GM18870 (cell line): Measurements from ENCODE around the gene BCL3.
"Not testable (repeated sequence)": the region's sequence is repeated elsewhere in the genome, so short reads cannot be mapped to it uniquely, and the experiment has no call there.

ENCODE experiments used
- ATAC-seq: cut with Tn5 transposase; IDR thresholded peaks from one replicate; pipeline ENCODE4 v1.9.1; 2021; ENCODE audit warnings: moderate library complexity; ENCODE audit not compliant: unreplicated experiment

The BCL3 gene

DNA sequence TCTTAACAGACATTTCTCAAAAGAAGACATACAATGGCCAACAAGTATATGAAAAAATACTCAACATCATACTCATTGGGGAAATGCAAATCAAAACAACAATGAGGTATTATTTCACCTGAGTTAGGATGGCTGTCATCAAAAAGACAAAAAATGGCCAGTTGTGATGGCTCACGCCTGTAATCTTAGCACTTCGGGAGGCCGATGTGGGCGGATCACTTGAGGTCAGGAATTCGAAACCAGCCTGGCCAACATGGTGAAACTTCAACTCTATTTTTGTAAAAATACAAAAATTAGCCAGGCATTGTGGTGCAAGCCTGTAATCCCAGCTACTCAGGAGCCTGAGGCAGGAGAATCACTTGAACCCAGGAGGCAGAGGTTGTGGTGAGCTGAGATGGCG, 27.6 kb upstream of the BCL3 start:
- no peak for ATAC-seq

DNA sequence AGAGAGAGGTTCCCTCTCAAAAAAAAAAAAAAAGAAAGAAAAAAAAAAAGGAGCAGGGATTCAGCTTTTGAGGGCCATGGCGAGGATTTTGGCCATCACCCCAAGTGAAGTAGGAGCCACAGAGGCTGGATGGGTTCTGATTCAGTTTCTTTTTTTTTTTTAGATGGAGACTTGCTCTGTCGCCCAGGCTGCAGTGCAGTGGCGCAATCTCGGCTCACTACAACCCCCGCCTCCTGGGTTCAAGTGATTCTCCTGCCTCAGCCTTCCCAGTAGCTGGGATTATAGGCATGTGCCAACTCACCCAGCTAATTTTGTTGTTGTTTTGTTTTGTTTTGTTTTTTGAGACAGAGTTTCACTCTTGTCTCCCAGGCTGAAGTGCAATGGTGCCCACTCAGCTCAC, 27.1 kb upstream of the BCL3 start:
- ATAC-seq: not testable (repeated sequence)

DNA sequence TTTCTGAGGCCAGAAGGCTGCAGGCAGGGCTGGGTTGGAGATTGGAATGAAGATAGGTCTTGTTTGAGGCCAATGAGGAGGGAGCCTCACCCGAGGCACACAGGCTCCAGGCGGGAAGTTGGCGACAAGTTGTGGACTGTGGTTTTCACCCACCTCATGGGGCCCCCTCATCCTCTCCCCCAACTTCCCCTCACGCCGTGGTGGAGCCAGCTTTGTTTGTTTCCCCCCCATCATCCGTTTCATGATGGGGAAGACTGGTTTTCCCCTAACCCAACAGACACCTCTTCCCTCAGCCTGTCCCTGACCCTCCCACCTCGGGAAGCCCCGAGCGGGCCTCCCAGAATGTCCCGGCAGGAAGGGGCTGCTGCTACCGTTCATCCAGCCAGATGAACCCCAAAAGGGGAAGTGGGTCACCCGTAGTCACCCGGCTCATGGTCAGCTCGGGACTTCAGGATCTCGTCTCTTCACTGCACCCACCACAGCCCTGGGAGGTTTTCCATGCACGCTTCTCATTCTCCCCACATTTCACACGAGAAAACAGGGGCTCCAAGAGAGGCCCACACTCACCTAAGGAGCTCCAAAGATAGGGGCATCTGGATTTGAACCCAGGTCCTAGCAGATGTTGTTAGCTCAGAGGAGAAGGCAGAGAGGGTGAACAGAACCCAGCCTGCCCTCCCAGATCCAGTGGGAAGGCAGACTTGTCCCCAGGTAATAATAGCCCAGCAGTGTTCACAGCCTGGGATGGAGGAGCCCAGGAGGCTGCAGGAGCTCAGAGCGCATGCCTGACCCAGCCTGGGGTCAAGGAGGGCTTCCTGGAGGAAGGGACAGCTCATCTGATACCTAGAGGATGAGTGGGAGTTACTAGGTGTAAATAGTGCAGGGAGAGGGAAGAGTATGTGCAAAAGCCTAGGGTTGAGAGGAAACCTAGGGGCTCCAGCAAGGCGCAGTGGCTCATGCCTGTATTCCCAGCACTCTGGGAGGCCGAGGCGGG, 26.1 kb upstream of the BCL3 start:
- ATAC-seq: no peak

DNA sequence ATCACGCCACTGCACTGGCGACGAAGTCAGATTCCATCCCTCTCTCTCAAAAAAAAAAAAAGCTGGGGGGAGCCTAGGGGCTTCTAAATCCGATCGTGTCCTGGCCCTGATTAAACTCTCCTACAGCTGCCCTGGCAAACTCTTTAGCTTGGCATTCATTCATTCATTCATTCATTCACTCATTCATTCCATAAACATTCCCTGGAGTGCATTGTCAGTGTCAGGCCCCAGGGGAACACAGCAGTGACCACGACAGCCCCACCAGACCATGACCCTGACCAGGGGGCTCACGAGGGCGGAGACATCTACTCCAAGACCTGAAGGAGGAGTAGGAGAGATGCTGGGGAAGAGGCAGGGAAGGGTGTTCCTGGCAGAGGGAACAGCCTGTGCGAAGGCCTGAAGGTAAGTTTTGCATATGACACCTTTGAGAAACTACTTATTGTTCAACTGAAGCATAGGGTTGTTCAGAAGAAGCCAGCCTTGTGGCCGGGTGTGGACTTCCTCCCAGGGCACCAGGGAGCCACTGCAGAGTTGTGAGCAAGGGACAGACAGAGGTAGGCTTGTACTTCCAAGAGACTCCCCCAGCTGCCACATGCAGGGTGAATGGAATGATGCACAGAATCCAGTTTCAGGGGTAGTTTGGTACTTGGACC, 25.1 kb upstream of the BCL3 start:
- no peak for ATAC-seq

DNA sequence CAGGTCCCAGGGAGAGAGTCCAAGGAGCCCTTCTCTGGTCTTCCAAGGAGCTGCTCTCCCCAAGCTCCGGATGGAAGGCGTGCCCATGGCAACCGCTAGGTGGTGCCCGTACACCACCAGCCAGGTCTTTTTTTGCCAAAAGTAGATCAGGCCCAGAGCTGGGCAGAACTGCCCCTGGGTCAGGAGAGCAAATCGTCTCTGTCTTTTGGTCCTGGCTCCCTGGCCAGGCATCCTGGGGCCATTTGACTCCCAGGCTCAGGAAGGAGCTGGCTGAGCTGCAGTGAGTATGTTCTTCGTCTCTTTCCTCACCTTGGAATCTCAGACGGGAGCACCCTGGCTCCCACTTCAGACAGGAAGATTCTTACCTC, 24.6 kb upstream of the BCL3 start:
- no peak for ATAC-seq

DNA sequence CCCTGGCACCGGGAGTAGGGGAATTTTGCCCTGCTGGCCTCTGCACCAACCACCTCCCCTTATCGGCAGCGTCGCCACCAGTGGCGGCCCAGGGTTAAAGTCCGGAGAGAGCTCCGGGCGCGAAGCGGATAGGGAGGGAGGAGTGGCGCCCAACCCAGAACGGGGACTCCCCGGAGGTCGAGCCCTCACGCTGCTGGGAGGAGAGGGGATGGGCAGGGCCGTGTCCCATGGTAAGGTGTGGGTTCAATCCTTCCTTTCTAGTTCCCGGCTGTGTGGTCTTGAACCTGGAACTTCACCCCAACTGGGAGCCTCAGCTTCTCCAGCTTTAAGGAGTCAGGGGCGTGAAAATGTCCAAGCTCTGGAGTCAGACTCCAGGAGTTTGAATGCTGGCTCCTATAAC, 23.3 kb upstream of the BCL3 start:
- no peak for ATAC-seq

DNA sequence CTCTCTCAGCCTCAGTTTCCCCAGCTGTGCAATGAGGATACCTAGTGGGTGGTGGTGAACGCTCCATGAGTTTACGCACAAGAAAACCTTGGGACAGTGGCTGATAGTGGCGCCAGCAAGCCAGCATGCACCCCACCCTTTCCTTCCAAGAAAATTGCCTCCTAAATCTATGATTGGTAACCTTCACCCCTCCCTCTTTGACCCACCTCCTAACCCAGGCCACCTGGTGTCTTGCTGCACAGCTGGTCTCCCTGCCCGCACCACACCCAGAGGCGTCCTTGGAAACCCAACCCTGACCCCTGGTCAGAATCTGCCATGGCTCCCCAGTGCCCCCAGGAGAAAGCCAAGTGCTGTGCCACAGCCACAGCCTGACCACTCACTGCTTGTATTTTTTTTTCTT, 22.8 kb upstream of the BCL3 start:
- no peak for ATAC-seq

DNA sequence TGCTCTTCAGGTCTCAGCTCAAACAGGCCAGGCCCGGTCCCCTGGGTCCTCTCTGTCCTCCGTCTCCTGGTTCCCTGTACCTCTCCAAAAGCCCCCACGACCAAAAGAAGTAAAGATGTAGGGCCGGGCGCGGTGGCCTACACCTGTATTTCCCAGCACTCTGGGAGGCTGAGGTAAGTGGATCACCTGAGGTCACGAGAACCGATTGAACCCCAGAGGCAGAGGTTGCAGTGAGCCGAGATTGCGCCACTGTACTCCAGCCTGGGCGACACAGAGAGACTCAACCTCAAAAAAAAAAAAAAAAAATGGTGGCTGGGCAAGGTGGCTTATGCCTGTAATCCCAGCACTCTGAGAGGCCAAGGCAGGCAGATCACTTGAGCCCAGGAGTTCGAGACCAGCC, 22.0 kb upstream of the BCL3 start:
- no peak for ATAC-seq

DNA sequence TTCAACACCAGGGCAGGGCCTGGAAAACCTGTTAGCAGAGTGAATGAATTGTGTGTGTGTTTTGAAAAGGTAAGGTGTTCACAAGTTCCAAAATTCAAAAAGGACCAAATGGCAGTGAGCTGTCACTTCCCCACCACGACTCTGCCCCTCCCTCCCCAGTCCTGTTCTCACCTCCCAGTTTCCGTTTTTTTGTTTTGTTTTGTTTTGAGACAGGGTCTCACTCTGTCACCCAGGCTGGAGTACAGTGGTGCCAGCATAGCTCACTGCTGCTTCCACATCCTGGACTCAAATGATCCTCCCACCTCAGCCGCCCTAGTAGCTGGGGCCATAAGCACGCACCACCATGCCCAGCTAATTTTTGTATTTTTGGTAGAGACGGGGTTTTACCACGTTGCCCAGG, 20.3 kb upstream of the BCL3 start:
- ATAC-seq: no peak

DNA sequence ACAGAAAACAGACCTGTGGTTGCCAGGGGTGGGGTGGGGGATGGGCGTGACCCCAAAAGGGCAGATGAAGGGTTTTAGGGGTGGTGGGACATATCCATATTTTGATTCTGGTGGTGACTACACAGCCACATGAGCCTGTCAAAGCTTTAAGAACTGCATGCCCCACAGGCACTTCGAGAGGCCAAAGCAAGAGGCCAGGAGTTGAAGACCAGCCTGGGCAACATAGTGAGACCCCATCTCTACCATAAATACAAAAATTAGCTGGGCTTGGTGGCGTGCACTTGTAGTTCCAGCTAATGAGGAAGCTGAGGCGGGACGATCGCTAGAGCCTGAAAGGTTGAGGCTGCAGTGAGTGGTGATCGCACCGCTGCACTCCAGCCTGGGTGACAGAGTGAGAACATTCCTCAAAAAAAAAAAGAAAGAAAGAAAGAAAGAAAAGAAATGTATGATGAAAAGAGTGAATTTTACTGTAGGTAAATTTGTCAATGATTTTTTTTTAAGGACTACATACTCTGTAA, 18.9 kb upstream of the BCL3 start:
- no peak for ATAC-seq

DNA sequence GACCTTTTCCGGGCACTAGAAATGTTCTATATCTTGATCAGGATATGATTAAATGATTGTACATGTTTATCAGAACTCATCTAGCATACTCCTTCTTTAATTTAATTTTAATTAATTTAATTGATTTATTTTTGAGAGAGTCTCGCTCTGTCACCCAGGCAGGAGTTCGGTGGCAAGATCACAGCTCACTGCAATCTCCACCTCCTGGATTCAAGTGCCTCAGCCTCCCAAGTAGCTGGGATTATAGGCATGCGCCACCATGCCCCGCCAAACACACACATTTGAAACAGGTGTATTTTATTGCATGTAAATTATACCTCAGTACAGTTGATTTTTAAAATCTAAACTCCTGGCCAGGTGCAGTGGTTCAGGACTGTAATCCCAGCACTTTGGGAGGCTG, 17.4 kb upstream of the BCL3 start:
- no peak for ATAC-seq

DNA sequence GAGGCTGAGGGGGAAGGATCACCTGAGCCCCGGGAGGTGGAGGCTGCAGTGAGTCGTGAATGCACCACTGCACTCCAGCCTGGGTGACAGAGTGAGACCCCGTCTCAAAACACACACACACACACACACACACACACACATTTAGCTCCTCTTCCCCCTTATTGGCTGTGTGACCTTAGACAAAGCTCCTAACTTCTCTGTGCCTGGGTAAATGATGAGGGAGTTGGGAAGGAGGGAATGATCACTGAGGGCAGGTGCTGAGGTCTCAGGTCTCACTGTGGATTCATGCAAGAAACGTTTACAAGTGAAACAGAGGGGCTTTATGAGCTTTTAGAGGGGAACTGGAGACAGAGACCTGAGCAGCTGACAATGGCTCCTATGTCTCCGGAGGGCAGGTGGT, 16.9 kb upstream of the BCL3 start:
- ATAC-seq: no peak

DNA sequence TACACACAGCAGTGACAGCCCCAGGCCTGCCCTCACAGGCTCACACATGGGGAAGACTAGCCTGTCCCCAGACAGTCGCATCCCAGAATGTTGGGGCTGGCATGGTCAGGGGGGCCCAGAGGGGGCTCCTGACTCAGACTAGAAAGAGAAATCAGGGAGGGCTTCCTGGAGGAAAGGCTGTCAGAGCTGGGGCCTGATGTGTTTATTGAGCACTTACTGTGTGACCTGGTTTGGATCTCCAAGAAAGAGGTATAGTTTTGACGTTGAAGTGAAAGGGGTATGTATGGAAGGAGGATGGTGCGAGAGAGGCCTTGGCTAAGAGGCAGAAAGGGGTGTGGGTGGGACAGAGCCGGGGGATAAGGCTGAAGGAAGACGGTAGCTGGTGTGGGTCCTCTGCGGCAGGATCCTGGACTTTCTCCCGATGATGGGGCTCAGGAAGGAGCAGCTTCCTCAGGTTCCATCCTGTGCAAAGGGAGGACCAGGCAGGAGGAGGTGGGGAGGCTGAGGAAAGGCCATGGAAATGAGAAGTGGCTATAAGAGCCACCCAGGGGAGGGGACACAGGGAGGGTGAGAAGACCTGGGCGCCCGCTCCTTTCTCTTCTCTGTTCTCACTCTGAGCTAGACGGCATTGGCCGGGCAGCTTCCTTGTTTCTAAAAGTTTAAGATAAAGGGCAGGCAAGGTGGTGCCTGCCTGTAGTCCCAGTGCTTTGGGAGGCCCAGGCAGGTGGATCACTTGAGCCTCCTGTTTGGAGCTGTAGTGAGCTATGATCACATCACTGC, 16.1 kb upstream of the BCL3 start:
- no peak for ATAC-seq

DNA sequence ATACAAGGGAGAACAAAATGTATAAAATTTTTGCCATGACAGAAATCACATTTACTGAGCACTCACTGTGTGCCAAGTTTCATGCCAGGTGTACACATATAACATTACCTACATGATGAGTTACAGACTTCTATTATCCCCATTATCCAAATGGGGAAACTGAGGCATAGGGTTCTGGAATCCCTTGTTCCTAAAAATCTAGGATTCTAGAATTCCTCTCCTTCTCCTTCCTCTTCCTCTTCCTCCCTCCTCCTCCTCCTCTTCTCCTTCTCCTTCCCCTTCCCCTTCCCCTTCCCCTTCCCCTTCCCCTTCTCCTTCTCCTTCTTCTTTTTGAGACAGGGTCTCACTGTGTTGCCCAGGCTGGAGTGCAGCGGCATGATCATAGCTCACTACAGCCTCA, 14.2 kb upstream of the BCL3 start:
- ATAC-seq: no peak

DNA sequence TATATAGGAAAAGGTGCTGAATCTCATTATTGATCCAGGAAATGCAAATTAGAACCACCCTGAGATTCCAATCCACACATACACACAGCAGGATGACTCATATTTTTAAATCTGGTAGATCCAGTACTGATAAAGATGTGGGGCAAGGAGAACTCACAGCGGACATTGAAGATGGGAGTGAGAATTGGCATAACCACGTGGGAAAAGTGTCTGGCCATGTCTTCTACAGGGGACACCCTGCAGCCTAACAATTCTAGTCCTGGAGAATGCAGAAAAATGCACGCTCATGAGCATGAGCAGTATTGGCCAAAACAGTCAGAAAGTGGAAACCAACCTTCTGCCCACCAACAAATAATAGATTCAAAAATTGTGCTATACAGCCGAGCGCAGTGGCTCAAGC, 13.5 kb upstream of the BCL3 start:
- no peak for ATAC-seq

DNA sequence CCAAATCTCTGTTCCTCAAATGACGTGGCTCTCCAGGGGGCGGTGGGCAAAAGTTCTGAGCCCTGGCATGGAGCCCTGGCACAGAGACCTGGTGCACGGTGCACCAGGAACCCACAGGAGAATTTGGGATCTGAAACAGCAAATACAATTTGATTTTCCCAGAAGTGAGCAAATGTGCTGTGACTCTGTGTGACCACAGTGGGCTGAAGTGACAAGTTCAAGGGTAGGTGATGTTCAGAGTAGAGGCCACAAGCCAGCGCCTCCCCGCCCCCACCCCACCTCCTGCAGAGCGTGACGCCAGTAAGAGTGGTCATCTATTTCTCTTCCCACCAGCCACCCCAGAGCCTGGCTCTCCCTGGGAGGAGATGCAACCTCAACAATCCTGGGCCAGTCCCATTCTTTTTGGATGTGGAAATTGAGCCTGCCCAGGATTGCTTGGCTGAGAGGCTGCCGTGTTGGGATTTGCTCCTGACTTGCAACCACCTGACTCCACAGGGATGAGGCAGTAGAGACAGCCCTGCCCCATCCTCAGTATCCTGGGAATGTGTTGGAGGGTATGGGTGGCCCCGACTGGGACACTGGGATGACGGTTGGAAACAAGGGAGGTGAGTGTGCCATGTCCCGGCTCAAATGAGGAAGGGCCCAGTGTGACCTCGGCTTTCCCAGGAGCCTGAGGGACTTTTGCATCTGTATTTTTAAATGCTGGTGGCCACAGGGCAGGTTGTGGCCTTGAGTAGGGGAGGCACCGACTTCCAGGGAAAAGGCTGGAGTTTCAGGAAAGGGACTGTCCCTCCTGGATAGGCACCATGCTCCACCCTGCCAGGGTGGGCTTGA, 11.1 kb upstream of the BCL3 start:
- ATAC-seq: no peak

DNA sequence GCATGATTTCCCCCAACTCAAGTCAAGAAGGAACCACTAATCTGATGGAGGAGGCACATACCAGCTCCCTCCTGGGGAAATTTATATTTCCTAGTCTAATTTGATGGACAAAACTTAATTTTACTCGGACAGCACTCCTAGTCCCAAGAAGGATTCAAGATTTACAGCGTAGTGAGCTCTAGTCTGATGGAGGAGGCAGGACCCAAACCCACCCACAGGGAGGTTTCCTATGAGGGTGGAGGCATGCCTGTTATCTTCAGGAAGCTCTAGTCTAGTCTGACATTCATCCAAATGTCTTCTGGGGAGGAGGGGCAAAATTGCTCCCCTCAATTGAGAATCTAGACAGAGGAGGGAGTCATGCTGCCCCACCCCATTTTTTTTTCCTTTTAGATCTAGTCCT, 10.4 kb upstream of the BCL3 start:
- ATAC-seq: no peak

DNA sequence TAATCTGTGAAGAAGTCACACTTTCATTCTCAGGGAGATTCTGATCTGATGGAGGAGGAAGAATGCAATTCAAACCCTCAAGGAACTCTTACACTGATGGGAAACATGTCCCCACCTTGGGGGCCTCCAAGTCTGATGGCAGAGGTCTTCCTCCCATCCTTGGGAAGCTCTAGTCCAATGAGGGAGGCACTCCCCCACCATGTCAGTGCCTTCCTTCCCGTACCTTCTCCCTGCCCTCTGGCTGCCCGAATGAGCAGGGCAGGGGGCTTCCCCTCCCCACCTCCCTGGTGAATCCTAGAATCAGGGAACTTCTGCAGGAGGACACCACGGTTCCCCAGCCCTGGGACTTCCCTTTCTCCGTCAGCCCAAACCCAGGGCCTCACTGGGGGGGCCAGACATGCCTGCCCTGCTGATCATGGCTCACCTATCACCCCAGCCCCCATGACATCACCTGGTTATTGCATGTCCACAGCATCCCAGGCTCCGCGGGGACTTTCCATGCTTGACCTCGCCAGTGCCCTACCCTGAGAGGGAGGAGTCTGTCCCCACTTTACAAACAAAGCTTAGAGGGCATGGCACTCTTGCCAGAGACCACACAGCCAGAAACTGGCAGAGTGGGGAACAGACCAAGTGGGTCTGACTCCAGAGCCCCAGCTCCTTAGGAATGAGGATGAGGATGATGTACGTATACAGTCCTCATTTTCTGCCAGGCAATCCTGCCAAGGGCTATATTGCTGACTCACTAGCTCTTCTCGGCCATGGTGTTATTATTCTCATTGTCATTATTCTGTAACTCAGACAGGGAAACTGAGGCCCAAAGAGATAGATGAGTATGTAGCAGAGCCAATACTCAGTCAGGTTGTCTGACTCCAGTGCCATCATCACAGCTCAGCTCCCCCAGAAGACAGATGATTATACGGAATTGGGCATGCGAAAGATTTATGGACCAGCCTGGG, 9.6 kb upstream of the BCL3 start:
- no peak for ATAC-seq

DNA sequence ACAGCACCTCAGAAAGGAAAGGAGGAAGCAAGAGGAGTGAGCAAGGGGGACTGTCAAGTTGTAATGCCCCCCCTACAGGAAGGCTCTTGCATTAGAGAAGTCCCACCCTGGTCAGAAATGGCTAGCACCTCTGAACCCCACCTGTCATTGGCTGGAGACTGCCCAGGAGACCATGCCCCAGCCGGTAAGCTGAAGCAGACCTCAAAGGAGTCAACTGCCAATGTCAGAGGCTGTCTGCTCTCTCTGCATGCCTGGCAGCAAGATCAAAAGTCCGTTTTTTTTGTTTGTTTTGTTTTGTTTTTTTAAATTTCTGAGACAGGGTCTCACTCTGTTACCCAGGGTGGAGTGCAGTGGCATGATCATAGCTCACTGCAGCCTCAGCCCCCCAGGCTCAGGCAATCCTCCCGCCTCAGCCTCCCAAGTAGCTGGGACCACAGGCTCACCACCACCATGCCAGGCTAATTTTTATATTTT, 8.1 kb upstream of the BCL3 start:
- ATAC-seq: no peak
